Coronary artery (tissue), 2 donors: ENCODE data around the gene CTSF.

ENCODE experiments used
- DNase-seq: peaks from one replicate; pipeline ENCODE4 v3.0.0-alpha.2; 2017; ENCODE audit warnings: low spot score
- H3K27ac ChIP-seq, 2 donors: fragments of 200-600 bp; sonication (generic); one replicate each; pipeline ENCODE4 v1.5.1; 2016 to 2019
- H3K4me3 ChIP-seq: fragments of 200-600 bp; sonication (generic); 2 replicates; pipeline ENCODE4 v1.5.1; 2016; ENCODE audit warnings: mild to moderate bottlenecking, moderate library complexity
- TF ChIP-seq, protein P1 (sequence below): fragments of 200-600 bp; sonication (generic); IDR thresholded peaks from one replicate; pipeline ENCODE4 v1.5.1; 2019; ENCODE audit warnings: antibody characterized with exemption

CTSF gene

DNA sequence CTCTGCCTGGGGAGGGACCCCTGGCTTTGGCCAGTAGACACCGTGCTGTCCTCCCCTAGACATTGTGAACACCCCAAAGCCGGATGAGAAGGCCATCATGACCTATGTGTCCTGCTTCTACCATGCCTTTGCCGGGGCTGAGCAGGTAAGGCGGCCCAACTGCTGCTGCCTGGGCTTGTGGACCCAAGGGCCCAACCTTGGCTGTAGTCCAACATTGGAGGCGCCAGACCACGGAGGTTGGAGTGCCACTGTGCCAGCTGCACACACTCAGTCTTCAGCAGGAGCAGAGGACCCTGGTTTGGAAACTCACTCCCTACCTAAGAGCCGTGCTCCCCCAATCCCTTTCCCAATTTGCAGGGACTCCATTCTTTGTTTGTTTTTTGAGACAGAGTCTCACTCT is 12.3 kb downstream of the CTSF start:
- Histone ChIP-seq H3K27ac (no peak overlapping the region), H3K4me3 (no peak overlapping the region)
- no peak for DNase-seq
- TF ChIP-seq, protein P1, sequence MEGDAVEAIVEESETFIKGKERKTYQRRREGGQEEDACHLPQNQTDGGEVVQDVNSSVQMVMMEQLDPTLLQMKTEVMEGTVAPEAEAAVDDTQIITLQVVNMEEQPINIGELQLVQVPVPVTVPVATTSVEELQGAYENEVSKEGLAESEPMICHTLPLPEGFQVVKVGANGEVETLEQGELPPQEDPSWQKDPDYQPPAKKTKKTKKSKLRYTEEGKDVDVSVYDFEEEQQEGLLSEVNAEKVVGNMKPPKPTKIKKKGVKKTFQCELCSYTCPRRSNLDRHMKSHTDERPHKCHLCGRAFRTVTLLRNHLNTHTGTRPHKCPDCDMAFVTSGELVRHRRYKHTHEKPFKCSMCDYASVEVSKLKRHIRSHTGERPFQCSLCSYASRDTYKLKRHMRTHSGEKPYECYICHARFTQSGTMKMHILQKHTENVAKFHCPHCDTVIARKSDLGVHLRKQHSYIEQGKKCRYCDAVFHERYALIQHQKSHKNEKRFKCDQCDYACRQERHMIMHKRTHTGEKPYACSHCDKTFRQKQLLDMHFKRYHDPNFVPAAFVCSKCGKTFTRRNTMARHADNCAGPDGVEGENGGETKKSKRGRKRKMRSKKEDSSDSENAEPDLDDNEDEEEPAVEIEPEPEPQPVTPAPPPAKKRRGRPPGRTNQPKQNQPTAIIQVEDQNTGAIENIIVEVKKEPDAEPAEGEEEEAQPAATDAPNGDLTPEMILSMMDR = no peak

DNA sequence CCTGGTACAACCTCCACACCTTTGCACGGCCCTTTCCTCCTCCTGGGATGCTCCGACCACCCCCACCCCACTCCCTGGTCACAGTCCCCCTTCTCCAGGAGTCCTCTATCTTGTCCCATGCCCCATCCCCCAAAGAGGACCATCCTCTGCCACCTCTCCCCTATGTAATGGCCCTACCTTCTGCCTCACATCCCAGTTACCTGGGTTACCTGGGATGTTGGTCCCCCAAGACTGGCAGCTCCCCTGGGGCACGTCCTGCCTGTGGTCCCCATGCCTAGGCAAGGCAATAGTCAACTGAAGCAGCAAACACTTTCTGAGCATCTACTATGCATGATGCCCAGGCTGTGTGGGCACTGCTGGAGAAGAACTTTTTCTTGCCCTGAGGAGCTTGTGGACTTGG is 13.0 kb downstream of the CTSF start:
- no peak overlapping the region for H3K4me3 ChIP-seq
- TF ChIP-seq, protein P1 = no peak
- DNase-seq = no peak
- no peak overlapping the region for H3K27ac ChIP-seq

DNA sequence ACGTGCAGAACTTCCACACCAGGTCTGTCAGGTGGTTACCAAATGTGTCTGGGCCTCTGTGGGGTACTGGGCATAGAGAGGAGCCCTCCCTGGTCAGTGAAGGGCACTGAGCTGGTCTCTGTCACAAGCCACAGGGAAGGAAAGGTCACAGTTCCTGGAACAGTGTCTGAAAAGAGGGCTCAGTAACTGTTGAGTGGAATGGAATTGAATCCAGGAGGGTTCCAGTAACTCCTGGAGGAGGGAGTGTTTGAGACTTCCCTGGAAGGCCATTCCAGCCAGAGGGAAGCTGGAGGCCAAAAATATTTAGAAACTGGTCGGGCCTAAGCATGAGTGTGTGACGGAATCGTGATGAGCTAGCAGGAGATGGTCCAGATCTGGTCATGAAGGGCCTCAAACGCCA is 13.8 kb downstream of the CTSF start:
- TF ChIP-seq, protein P1 = no peak
- H3K27ac ChIP-seq = peak overlapping the region in 1 of 2 donors; percentile 35
- DNase-seq = no peak
- no peak overlapping the region for H3K4me3 ChIP-seq

DNA sequence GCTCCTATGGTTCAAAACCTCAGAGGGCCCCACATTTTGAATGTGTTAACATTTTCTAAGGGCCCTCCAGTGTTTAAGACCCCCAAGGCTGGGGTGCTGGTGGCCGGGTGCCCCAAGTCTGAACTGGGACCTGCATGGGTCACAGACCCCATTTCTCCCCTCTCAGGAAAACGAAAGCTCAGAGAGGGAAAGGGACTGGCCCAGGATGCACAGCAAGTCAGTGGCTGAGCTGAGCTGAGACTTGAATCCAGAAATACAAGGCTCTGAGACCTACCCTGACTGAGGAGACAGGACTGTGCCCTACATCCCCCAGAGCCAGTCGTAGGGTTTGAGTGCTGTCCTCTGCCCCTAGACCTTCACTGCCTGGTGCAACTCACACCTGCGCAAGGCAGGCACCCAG is 17.5 kb downstream of the CTSF start:
- TF ChIP-seq, protein P1 = no peak
- Histone ChIP-seq H3K4me3 (no peak overlapping the region), H3K27ac (no peak overlapping the region)
- no peak for DNase-seq

DNA sequence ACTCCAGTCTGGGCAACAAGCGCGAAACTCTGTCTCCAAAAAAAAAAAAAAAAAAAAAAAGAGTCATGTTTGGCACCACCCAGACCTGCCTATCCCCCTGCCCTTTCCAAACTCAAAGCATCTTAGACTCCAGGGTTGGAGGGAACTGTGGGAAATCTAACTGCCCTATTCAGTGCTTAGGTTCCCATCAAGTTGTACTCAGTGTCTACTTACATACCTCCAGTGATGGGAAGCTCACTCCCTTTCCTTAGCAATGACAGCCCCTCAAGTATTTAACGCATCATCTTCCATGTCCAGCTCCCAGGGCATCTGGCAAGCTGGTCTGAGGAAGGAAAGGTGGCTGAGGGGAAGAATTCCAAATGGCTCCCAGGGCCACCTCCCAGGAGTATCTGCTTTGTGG is 18.7 kb downstream of the CTSF start:
- TF ChIP-seq, protein P1 = no peak
- DNase-seq = no peak
- Histone ChIP-seq H3K4me3 (no peak overlapping the region), H3K27ac (no peak overlapping the region)

DNA sequence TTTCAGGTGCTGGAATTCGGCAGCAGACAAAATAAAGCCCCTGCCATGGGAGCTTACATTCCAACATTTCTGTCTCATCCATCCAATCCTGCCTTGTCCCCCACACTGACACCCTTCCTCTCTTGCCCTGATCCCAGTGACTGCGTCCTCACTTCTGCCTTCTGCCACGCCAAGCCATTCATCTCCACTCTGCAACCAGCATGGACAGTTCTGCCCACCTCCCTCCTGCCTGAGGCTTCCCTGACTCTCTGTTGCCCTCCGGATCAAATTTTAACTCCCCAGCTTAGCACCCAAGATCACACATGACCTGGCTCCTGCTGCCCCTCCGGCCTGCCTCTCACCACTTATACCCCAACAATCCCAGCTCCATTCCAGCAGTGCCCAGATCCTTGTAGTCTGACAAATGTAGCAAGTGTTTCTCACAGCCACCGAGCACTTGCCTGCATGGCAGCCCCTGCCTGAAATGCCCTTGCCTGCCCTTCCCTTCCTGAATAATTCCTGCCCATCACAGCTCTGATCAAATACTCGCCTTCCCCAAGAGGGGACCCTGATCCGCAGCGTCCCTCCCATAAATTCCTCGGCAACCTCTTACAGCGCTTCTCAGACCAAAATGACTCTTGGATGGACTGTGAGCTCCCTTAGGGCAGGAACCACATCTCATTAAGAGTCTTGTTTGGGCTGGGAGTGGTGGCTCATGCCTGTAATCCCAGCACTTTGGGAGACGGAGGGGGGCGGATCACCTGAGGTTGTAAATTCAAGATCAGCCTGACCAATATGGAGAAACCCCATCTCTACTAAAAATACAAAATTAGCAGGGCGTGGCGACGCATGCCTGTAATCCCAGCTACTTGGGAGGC is 19.4 kb downstream of the CTSF start:
- no peak overlapping the region for H3K4me3 ChIP-seq
- TF ChIP-seq, protein P1 = no peak
- DNase-seq = no peak
- H3K27ac ChIP-seq = no peak overlapping the region

DNA sequence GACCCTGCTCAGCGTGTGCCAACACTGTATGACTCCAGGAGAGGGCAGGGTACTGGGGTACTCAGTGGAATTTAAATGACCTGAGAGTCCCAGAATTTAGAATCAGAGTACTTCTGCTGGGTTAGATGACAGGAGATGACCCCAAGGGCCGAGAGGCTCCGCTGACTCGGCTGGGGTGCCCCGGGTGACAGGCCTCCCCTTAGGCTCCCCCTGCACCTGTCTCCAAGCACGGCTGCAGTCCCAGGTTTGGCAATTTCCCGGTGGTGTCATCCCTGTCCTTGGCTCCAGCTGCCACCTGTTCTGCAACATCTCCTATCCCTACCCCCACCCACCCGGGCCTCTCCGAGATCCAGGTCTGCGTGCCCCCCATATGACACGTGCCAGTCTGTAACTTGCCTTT is 20.4 kb downstream of the CTSF start:
- no peak overlapping the region for H3K27ac ChIP-seq
- no peak for DNase-seq
- TF ChIP-seq, protein P1 = no peak
- no peak overlapping the region for H3K4me3 ChIP-seq
